Natural killer cell (primary cell): ENCODE data around the gene AFAP1L1. TPM values are rescaled to one million over a fixed set of nuclear protein-coding genes. Genes with fewer than 3 reads are reported as not detected.

Experiments
- ATAC-seq, 3 donors: fragments of 150-1000 bp in 2 of 3; fragments of 200-7000 bp in 1 of 3; cut with Tn5 transposase; 1 replicate in 1 of 3; 2 replicates in 2 of 3; pipeline ENCODE4 v1.10.0; 2021; ENCODE audit warnings: mild to moderate bottlenecking in 2 of 3, moderate library complexity in 2 of 3
- DNase-seq, 2 donors: peaks; one replicate each; pipeline versions ENCODE4 v3.0.0 to v3.0.0-alpha.2; 2013 to 2021; ENCODE audit warnings: mixed read lengths in 1 of 2
- H3K27ac ChIP-seq: one replicate; pipeline ENCODE4 v1.5.1; 2013; ENCODE audit warnings: mild to moderate bottlenecking, low read length
- H3K27me3 ChIP-seq: one replicate; pipeline ENCODE4 v1.6.1; 2013; ENCODE audit warnings: low read length; ENCODE audit not compliant: control insufficient read depth, insufficient read depth
- H3K36me3 ChIP-seq: one replicate; pipeline ENCODE4 v1.6.1; 2013; ENCODE audit warnings: low read length; ENCODE audit not compliant: control insufficient read depth, insufficient read depth
- H3K4me1 ChIP-seq: one replicate; pipeline ENCODE4 v1.6.1; 2013; ENCODE audit warnings: low read length; ENCODE audit not compliant: control insufficient read depth, insufficient read depth
- H3K4me3 ChIP-seq: one replicate; pipeline ENCODE4 v1.5.1; 2013; ENCODE audit warnings: low read length
- H3K9me3 ChIP-seq: one replicate; pipeline ENCODE4 v1.6.1; 2013; ENCODE audit warnings: low read length; ENCODE audit not compliant: control insufficient read depth, insufficient read depth
- H3K27ac Mint-ChIP-seq, 2 donors: one replicate each; pipeline ENCODE4 v1.8.0; 2022; ENCODE audit warnings: mild to moderate bottlenecking in 2 of 2, mixed read lengths in 2 of 2, moderate library complexity in 1 of 2
- H3K27me3 Mint-ChIP-seq, 2 donors: one replicate each; pipeline ENCODE4 v1.8.0; 2022; ENCODE audit warnings: low read depth in 2 of 2, mixed read lengths in 2 of 2
- H3K36me3 Mint-ChIP-seq: one replicate; pipeline ENCODE4 v1.8.0; 2022; ENCODE audit warnings: mixed read lengths
- H3K4me1 Mint-ChIP-seq, 2 donors: one replicate each; pipeline ENCODE4 v1.8.0; 2022; ENCODE audit warnings: mixed read lengths in 2 of 2
- H3K4me3 Mint-ChIP-seq: one replicate; pipeline ENCODE4 v1.8.0; 2022; ENCODE audit warnings: mild to moderate bottlenecking, moderate library complexity, mixed read lengths
- H3K9me3 Mint-ChIP-seq, 2 donors: one replicate each; pipeline ENCODE4 v1.8.0; 2022; ENCODE audit warnings: mixed read lengths in 2 of 2
- CTCF ChIP-seq: fragments of 200-600 bp; IDR thresholded peaks from one replicate; pipeline ENCODE4 v1.8.0; 2022; ENCODE audit warnings: antibody characterized with exemption
- WGBS: methylation state at CpG from one replicate; pipeline ENCODE4 v1.1.7; 2013; ENCODE audit warnings: missing lambda C conversion rate; ENCODE audit not compliant: insufficient coverage; 5-methylcytosine and 5-hydroxymethylcytosine counted together
- intact Hi-C: fragments of 100-400 bp; cut with micrococcal nuclease; formaldehyde crosslinking; loops from one replicate; pipeline ENCODE4 v1.14.2; 2022
- total RNA-seq, 4 donors: library from RNA; stranded (reverse); fragments of 120-200 nt in 1 of 4; gene quantifications; one replicate each; pipeline versions ENCODE4 v1.2.3 to v1.2.4, GENCODE V29; 2013 to 2022

AFAP1L1 gene
- total RNA-seq, 3 donors from 2014 or later (not counting 1 experiment from before 2014, with no cell fraction given), result 0.23 to 1.5 TPM; not detected in 1

GRCh38 chr5:149371296-149371962, 99.8 kb downstream of the AFAP1L1 start:
- Histone ChIP-seq H3K4me1 (peaks cover 2% of the 10 kb centered on the region), H3K9me3 (no peaks in the 10 kb centered on the region), H3K4me3 (no peak overlapping the region), H3K27ac (no peak overlapping the region), H3K36me3 (no peaks in the 10 kb centered on the region), H3K27me3 (no peaks in the 10 kb centered on the region)
- intact Hi-C loops, result loop anchor here (1.0 to 5.0 kb wide), 2 partner anchors 54 to 229 kb away; partner anchors contain the start of gene ABLIM3
- Mint-ChIP-seq H3K9me3 (no peaks in the 10 kb centered on the region), H3K4me1 (no peaks in the 10 kb centered on the region), H3K27me3 (no peaks in the 10 kb centered on the region), H3K4me3 (no peak overlapping the region), H3K36me3 (no peaks in the 10 kb centered on the region), H3K27ac (no peak overlapping the region)
- WGBS, result 47% methylated on average over 12 of the region's 12 CpGs
- ATAC-seq (peak; percentile 85 to 96 (median 93)), DNase-seq (peak; percentile 53 to 86)
- peak; percentile 78 for TF ChIP-seq CTCF

- intact Hi-C loops, result loop anchor here (5.0 kb wide), 1 partner anchor 230 kb away; the partner anchor contains the start of gene ABLIM3
- DNase-seq, result no peak
- Histone ChIP-seq H3K27me3 (no peaks in the 10 kb centered on the region), H3K4me3 (no peak overlapping the region), H3K9me3 (no peaks in the 10 kb centered on the region), H3K36me3 (no peaks in the 10 kb centered on the region), H3K4me1 (peaks cover 2% of the 10 kb centered on the region), H3K27ac (no peak overlapping the region)
- Mint-ChIP-seq H3K36me3 (no peaks in the 10 kb centered on the region), H3K4me1 (no peaks in the 10 kb centered on the region), H3K27me3 (no peaks in the 10 kb centered on the region), H3K9me3 (no peaks in the 10 kb centered on the region), H3K4me3 (no peak overlapping the region), H3K27ac (no peak overlapping the region)
- WGBS, result 94% methylated on average over 4 of the region's 4 CpGs
- ATAC-seq, result no peak
- no peak for TF ChIP-seq CTCF
Observed at GRCh38 chr5:149372076-149372795, 100.6 kb downstream of the AFAP1L1 start.

GRCh38 chr5:149372932-149373331, 101.3 kb downstream of the AFAP1L1 start:
- WGBS, result 83% methylated on average over 3 of the region's 3 CpGs
- ATAC-seq (no peak), DNase-seq (no peak)
- intact Hi-C loops, result loop anchor here (5.0 kb wide), 1 partner anchor 231 kb away; the partner anchor contains the start of gene ABLIM3
- H3K4me3 Mint-ChIP-seq, result no peak overlapping the region
- H3K4me3 ChIP-seq, result no peak overlapping the region
- no peaks in the 10 kb centered on the region for H3K4me1 ChIP-seq
- no peak for TF ChIP-seq CTCF
- H3K36me3 Mint-ChIP-seq, result no peaks in the 10 kb centered on the region
- no peak overlapping the region for H3K27ac ChIP-seq
- no peaks in the 10 kb centered on the region for H3K27me3 Mint-ChIP-seq
- no peaks in the 10 kb centered on the region for H3K27me3 ChIP-seq
- no peaks in the 10 kb centered on the region for H3K9me3 ChIP-seq
- H3K9me3 Mint-ChIP-seq, result no peaks in the 10 kb centered on the region
- no peaks in the 10 kb centered on the region for H3K4me1 Mint-ChIP-seq
- no peak overlapping the region for H3K27ac Mint-ChIP-seq
- H3K36me3 ChIP-seq, result no peaks in the 10 kb centered on the region
